ENCODE results near the gene NUDT22.

Gene NUDT22

DNA sequence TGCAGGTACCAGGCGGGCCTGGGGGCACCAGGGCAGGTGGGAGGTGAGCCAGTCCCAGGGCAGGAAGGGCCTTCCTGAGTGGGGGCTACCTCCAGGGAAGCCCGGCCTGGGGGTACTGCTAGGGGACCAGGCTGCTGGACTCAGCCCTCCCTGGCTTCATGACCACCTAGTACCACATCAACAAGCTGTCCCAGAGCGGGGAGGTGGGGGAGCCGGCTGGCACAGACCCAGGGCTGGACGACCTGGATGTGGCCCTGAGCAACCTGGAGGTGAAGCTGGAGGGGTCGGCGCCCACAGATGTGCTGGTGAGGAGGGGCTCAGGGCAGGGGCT, 6.8 kb upstream of the NUDT22 start:
- H3K27ac ChIP-seq (ENCODE audit: low read length), result no peak overlapping the region
- no peaks in the 10 kb centered on the region for H3K79me2 ChIP-seq (ENCODE audit: low read length)

GRCh38 chr11:64219755-64220154, 6.3 kb upstream of the NUDT22 start:
- H3K27me3 ChIP-seq (ENCODE audit: low read depth, low read length), result no peaks in the 10 kb centered on the region
- H3K9ac ChIP-seq (ENCODE audit: low read length), result no peak overlapping the region
- no peak overlapping the region for H3K4me3 ChIP-seq (ENCODE audit: low read length)
- no peaks in the 10 kb centered on the region for H3K79me2 ChIP-seq (ENCODE audit: low read length)
- H3K27ac ChIP-seq (ENCODE audit: low read length), result no peak overlapping the region
- TF ChIP-seq, protein P1, sequence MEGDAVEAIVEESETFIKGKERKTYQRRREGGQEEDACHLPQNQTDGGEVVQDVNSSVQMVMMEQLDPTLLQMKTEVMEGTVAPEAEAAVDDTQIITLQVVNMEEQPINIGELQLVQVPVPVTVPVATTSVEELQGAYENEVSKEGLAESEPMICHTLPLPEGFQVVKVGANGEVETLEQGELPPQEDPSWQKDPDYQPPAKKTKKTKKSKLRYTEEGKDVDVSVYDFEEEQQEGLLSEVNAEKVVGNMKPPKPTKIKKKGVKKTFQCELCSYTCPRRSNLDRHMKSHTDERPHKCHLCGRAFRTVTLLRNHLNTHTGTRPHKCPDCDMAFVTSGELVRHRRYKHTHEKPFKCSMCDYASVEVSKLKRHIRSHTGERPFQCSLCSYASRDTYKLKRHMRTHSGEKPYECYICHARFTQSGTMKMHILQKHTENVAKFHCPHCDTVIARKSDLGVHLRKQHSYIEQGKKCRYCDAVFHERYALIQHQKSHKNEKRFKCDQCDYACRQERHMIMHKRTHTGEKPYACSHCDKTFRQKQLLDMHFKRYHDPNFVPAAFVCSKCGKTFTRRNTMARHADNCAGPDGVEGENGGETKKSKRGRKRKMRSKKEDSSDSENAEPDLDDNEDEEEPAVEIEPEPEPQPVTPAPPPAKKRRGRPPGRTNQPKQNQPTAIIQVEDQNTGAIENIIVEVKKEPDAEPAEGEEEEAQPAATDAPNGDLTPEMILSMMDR (IDR thresholded peaks at IDR 0.05; ENCODE audit: low read depth, low read length), result no peak
- no peak for TF ChIP-seq EZH2phosphoT487 (IDR thresholded peaks at IDR 0.05; ENCODE audit: low read depth)
- no peak overlapping the region for H2AFZ ChIP-seq (ENCODE audit: low read depth, low read length)
- peaks cover 43% of the 10 kb centered on the region for H3K36me3 ChIP-seq (replicated peaks; ENCODE audit: low read depth, low read length)
- no peak overlapping the region for H3K4me2 ChIP-seq (ENCODE audit: low read length)
- H3K9me3 ChIP-seq (ENCODE audit: insufficient read depth, low read length), result no peaks in the 10 kb centered on the region
- no peaks in the 10 kb centered on the region for H4K20me1 ChIP-seq (ENCODE audit: insufficient read depth, low read length)
- H3K4me1 ChIP-seq (ENCODE audit: low read length), result peaks cover 5% of the 10 kb centered on the region; the same call in 1 of the 2 replicates

More for the DNA sequence above, 6.8 kb upstream of the NUDT22 start:
- Histone ChIP-seq H3K9ac (ENCODE audit: low read length) (no peak overlapping the region), H3K9me3 (ENCODE audit: insufficient read depth, low read length) (no peaks in the 10 kb centered on the region), H3K27me3 (ENCODE audit: low read depth, low read length) (no peaks in the 10 kb centered on the region), H3K4me2 (ENCODE audit: low read length) (no peak overlapping the region), H3K36me3 (replicated peaks; ENCODE audit: low read depth, low read length) (peaks cover 47% of the 10 kb centered on the region), H4K20me1 (ENCODE audit: insufficient read depth, low read length) (no peaks in the 10 kb centered on the region), H2AFZ (ENCODE audit: low read depth, low read length) (no peak overlapping the region), H3K4me3 (ENCODE audit: low read length) (no peak overlapping the region), H3K4me1 (ENCODE audit: low read length) (peaks cover 5% of the 10 kb centered on the region; the same call in 1 of the 2 replicates)
- TF ChIP-seq EZH2phosphoT487 (IDR thresholded peaks at IDR 0.05; ENCODE audit: low read depth), result no peak
- TF ChIP-seq, protein P1 (IDR thresholded peaks at IDR 0.05; ENCODE audit: low read depth, low read length), result no peak

DNA sequence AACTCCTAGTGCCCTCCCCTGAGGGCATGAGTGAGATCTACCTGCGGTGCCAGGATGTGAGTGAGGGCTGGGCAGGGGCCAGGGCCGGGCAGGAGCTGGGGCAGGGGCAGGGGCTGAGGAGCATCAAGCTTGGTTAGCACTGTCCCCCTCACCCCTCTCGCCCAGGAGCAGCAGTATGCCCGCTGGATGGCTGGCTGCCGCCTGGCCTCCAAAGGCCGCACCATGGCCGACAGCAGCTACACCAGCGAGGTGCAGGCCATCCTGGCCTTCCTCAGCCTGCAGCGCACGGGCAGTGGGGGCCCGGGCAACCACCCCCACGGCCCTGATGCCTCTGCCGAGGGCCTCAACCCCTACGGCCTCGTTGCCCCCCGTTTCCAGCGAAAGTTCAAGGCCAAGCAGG, 5.8 kb upstream of the NUDT22 start:
- Histone ChIP-seq H3K79me2 (ENCODE audit: low read length) (peaks cover 3% of the 10 kb centered on the region; the same call in 1 of the 2 replicates), H4K20me1 (ENCODE audit: insufficient read depth, low read length) (no peaks in the 10 kb centered on the region), H3K27me3 (ENCODE audit: low read depth, low read length) (no peaks in the 10 kb centered on the region), H3K9me3 (ENCODE audit: insufficient read depth, low read length) (no peaks in the 10 kb centered on the region), H3K4me2 (ENCODE audit: low read length) (no peak overlapping the region), H3K27ac (ENCODE audit: low read length) (no peak overlapping the region), H3K9ac (ENCODE audit: low read length) (no peak overlapping the region), H3K4me3 (ENCODE audit: low read length) (no peak overlapping the region), H2AFZ (ENCODE audit: low read depth, low read length) (no peak overlapping the region), H3K36me3 (replicated peaks; ENCODE audit: low read depth, low read length) (peaks cover 38% of the 10 kb centered on the region), H3K4me1 (ENCODE audit: low read length) (peaks cover 9% of the 10 kb centered on the region; the same call in 1 of the 2 replicates)
- TF ChIP-seq, protein P1 (IDR thresholded peaks at IDR 0.05; ENCODE audit: low read depth, low read length), result no peak
- no peak for TF ChIP-seq EZH2phosphoT487 (IDR thresholded peaks at IDR 0.05; ENCODE audit: low read depth)

DNA sequence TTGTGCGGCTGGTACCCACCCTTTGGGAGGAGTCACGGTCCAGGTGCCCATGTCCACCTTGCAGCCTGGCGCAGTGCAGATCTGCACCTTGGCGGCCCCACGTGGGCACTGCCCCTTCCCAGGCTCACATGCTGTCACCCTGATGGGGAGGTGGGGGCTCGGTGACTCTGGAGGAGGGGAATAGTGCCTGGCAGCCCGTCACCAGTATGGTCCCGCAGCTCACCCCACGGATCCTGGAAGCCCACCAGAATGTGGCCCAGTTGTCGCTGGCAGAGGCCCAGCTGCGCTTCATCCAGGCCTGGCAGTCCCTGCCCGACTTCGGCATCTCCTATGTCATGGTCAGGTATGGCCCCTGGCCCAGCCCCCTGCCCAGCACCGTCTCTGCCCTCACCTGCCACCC, 5.3 kb upstream of the NUDT22 start:
- H3K9ac ChIP-seq (ENCODE audit: low read length), result no peak overlapping the region
- peaks cover 12% of the 10 kb centered on the region; the same call in 1 of the 2 replicates for H3K4me1 ChIP-seq (ENCODE audit: low read length)
- no peak for TF ChIP-seq EZH2phosphoT487 (IDR thresholded peaks at IDR 0.05; ENCODE audit: low read depth)
- TF ChIP-seq, protein P1 (IDR thresholded peaks at IDR 0.05; ENCODE audit: low read depth, low read length), result no peak
- H3K36me3 ChIP-seq (replicated peaks; ENCODE audit: low read depth, low read length), result peaks cover 37% of the 10 kb centered on the region
- no peak overlapping the region for H3K4me2 ChIP-seq (ENCODE audit: low read length)
- H3K27me3 ChIP-seq (ENCODE audit: low read depth, low read length), result no peaks in the 10 kb centered on the region
- H3K9me3 ChIP-seq (ENCODE audit: insufficient read depth, low read length), result no peaks in the 10 kb centered on the region
- H3K79me2 ChIP-seq (ENCODE audit: low read length), result peaks cover 8% of the 10 kb centered on the region; the same call in 1 of the 2 replicates
- no peak overlapping the region for H2AFZ ChIP-seq (ENCODE audit: low read depth, low read length)
- H3K27ac ChIP-seq (ENCODE audit: low read length), result no peak overlapping the region
- H3K4me3 ChIP-seq (ENCODE audit: low read length), result no peak overlapping the region
- H4K20me1 ChIP-seq (ENCODE audit: insufficient read depth, low read length), result no peaks in the 10 kb centered on the region

Measured in OCI-LY3 (cell line).